ENCODE measurements around the gene RAB9B. TPM values are rescaled to one million over a fixed set of nuclear protein-coding genes. Genes with fewer than 3 reads are reported as not detected.

Gene RAB9B
- total and polyA plus RNA-seq, 9 donors = 3.7 to 23.8 (median 12.6) TPM

DNA sequence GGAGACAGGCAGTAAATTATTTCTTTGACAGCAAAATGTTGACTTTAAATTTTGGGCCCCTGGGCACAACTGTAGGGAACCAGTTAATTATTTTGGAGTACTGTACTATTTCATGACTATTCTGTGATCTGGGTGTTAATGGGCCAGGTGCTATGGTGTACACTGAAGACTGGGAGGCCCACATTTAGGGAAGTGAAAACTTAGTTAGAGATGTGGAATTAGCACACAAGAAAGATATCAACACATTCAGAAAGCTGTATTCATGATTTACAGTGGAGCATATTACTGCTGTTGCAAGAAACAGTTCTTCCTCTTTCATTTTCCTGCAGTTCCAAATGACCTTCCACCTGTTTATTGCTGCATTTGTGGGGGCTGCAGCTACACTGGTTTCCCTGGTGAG is 43.1 kb downstream of the RAB9B start:
- H3K27ac ChIP-seq = no peak overlapping the region
- intact Hi-C loops (cut with DNase I) = no loop called here
- DNase-seq = no peak
- no peak overlapping the region for H3K4me3 ChIP-seq
- no peaks in the 10 kb centered on the region for H3K27me3 ChIP-seq
- no peak for TF ChIP-seq EP300 (IDR thresholded peaks at IDR 0.05)
- no peak for TF ChIP-seq CTCF (IDR thresholded peaks at IDR 0.05)
- TF ChIP-seq POLR2A (IDR thresholded peaks at IDR 0.05) = no peak
- H3K4me1 ChIP-seq (ENCODE audit: insufficient read depth) = no peaks in the 10 kb centered on the region
- no peaks in the 10 kb centered on the region for H3K36me3 ChIP-seq
- no peaks in the 10 kb centered on the region for H3K9me3 ChIP-seq

DNA sequence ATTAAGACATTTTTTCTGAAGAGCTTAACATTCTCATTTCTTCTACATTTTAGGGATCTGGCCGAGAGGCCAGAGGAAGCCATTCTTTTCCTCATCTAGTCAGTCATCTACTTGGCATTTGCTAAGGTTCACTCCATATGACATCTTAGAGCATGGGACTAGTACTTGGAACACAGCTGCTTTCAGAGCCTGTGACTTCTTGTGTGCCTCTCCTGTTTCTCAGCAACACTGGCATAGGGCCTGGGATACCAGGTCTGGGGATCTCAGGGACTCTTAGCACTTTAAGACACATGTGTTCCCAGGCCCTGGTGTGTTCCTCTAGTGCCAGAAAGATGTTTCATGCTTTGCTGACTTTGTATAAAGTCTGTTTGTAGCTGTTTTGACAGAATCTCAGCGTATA is 48.1 kb downstream of the RAB9B start:
- H3K4me3 ChIP-seq = no peak overlapping the region
- no peak for TF ChIP-seq POLR2A (IDR thresholded peaks at IDR 0.05)
- TF ChIP-seq EP300 (IDR thresholded peaks at IDR 0.05) = no peak
- no peak for TF ChIP-seq CTCF (IDR thresholded peaks at IDR 0.05)
- no peaks in the 10 kb centered on the region for H3K36me3 ChIP-seq
- no peaks in the 10 kb centered on the region for H3K9me3 ChIP-seq
- 63 to 80% (median 74%) methylated on average over 2 of the region's 2 CpGs for WGBS, 3 donors
- H3K27me3 ChIP-seq = no peaks in the 10 kb centered on the region
- DNase-seq = no peak
- no peak overlapping the region for H3K27ac ChIP-seq
- intact Hi-C loops (cut with DNase I) = no loop called here
- peaks cover 2% of the 10 kb centered on the region for H3K4me1 ChIP-seq (ENCODE audit: insufficient read depth)

GRCh38 chrX:103783196-103783595 is 48.9 kb downstream of the RAB9B start:
- intact Hi-C loops (cut with DNase I) = no loop called here
- no peak for TF ChIP-seq EP300 (IDR thresholded peaks at IDR 0.05)
- H3K4me3 ChIP-seq = no peak overlapping the region
- no peaks in the 10 kb centered on the region for H3K36me3 ChIP-seq
- no peak for DNase-seq
- peaks cover 2% of the 10 kb centered on the region for H3K4me1 ChIP-seq (ENCODE audit: insufficient read depth)
- H3K27ac ChIP-seq = no peak overlapping the region
- no peaks in the 10 kb centered on the region for H3K9me3 ChIP-seq
- 43 to 55% (median 48%) methylated on average over 3 of the region's 3 CpGs for WGBS, 3 donors
- H3K27me3 ChIP-seq = no peaks in the 10 kb centered on the region

DNA sequence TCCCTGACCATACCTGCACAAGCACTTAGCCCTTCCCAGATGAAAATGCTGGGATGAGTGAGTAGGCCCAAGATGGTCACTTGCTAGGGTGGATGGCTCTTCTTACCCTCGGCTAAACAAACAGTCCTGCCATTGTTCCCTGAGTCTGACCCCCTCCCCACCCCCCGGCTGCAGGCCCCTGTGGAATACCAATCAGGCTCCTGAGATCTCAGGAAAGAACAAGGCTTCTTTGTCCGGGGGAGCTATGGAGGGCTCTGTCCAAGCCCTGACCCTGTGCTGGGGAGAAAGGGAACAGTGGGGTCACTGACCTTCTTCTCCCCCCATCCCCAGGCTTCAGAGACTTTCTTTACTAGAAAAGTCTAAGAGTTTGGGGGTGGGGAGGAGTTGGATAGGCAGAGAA is 49.4 kb downstream of the RAB9B start:
- Histone ChIP-seq H3K36me3 (no peaks in the 10 kb centered on the region), H3K4me1 (ENCODE audit: insufficient read depth) (peaks cover 2% of the 10 kb centered on the region), H3K27ac (no peak overlapping the region), H3K9me3 (no peaks in the 10 kb centered on the region), H3K4me3 (no peak overlapping the region), H3K27me3 (no peaks in the 10 kb centered on the region)
- 76 to 78% (median 76%) methylated on average over 3 of the region's 3 CpGs for WGBS, 3 donors
- intact Hi-C loops (cut with DNase I) = no loop called here
- TF ChIP-seq CTCF (IDR thresholded peaks at IDR 0.05) (no peak), POLR2A (IDR thresholded peaks at IDR 0.05) (no peak), EP300 (IDR thresholded peaks at IDR 0.05) (no peak)
- no peak for DNase-seq

GRCh38 chrX:103781706-103782105 is 50.4 kb downstream of the RAB9B start:
- intact Hi-C loops (cut with DNase I) = no loop called here
- H3K9me3 ChIP-seq = no peaks in the 10 kb centered on the region
- DNase-seq = no peak
- H3K36me3 ChIP-seq = no peaks in the 10 kb centered on the region
- H3K4me3 ChIP-seq = no peak overlapping the region
- H3K27ac ChIP-seq = no peak overlapping the region
- H3K4me1 ChIP-seq (ENCODE audit: insufficient read depth) = peaks cover 4% of the 10 kb centered on the region
- WGBS, 3 donors = 81 to 93% (median 81%) methylated on average over 1 of the region's 1 CpG
- TF ChIP-seq POLR2A (IDR thresholded peaks at IDR 0.05) (no peak), CTCF (IDR thresholded peaks at IDR 0.05) (no peak), EP300 (IDR thresholded peaks at IDR 0.05) (no peak)
- no peaks in the 10 kb centered on the region for H3K27me3 ChIP-seq
